Kidney tubule cell (primary cell): ENCODE results near the gene MAP3K5.
A peak's percentile ranks its signal among the peaks of the same experiment; 100 is the strongest.
"Not testable (repeated sequence)": the region's sequence is repeated elsewhere in the genome, so short reads cannot be mapped to it uniquely, and the experiment has no call there.

Source experiments
- DNase-seq: peaks from one replicate; pipeline ENCODE4 v3.0.0-alpha.2; 2018; ENCODE audit warnings: low spot score

MAP3K5 gene

GRCh38 chr6:136607932-136608772 is 184.1 kb downstream of the MAP3K5 start:
- peak; percentile 81 for DNase-seq

- no peak for DNase-seq
Observed at GRCh38 chr6:136607204-136607931, 184.9 kb downstream of the MAP3K5 start.

GRCh38 chr6:136604928-136605510 is 187.3 kb downstream of the MAP3K5 start:
- DNase-seq, result no peak

GRCh38 chr6:136604328-136604825 is 187.9 kb downstream of the MAP3K5 start:
- no peak for DNase-seq

GRCh38 chr6:136600818-136601217 is 191.5 kb downstream of the MAP3K5 start:
- DNase-seq, result no peak

GRCh38 chr6:136599329-136600011 is 192.8 kb downstream of the MAP3K5 start:
- DNase-seq, result no peak

GRCh38 chr6:136598048-136598447 is 194.2 kb downstream of the MAP3K5 start:
- peak; percentile 75 for DNase-seq

- DNase-seq, result no peak
Observed at GRCh38 chr6:136594671-136595070, 197.6 kb downstream of the MAP3K5 start.

GRCh38 chr6:136593748-136594490 is 198.4 kb downstream of the MAP3K5 start:
- DNase-seq, result peak; percentile 100

GRCh38 chr6:136592930-136593673 is 199.2 kb downstream of the MAP3K5 start:
- peak; percentile 88 for DNase-seq

- no peak for DNase-seq
Observed at GRCh38 chr6:136591617-136592016, 200.7 kb downstream of the MAP3K5 start.

- DNase-seq, result not testable (repeated sequence)
Observed at GRCh38 chr6:136590846-136591245, 201.4 kb downstream of the MAP3K5 start.

GRCh38 chr6:136587527-136587926 is 204.8 kb downstream of the MAP3K5 start:
- peak; percentile 41 for DNase-seq

GRCh38 chr6:136586295-136586694 is 206.0 kb downstream of the MAP3K5 start:
- DNase-seq, result peak; percentile 63

GRCh38 chr6:136585523-136585922 is 206.8 kb downstream of the MAP3K5 start:
- not testable (repeated sequence) for DNase-seq

- not testable (repeated sequence) for DNase-seq
Observed at GRCh38 chr6:136584290-136584689, 208.0 kb downstream of the MAP3K5 start.

- DNase-seq, result peak; percentile 67
Observed at GRCh38 chr6:136582711-136583471, 209.4 kb downstream of the MAP3K5 start.

- DNase-seq, result no peak
Observed at GRCh38 chr6:136579800-136580199, 212.5 kb downstream of the MAP3K5 start.

GRCh38 chr6:136576821-136577220 is 215.5 kb downstream of the MAP3K5 start:
- no peak for DNase-seq

GRCh38 chr6:136571496-136571895 is 220.8 kb downstream of the MAP3K5 start:
- DNase-seq, result no peak
